Ishikawa (cell line): ENCODE results near the gene KCTD13.

Experiments used
- CEBPB ChIP-seq: IDR thresholded peaks from 2 replicates; pipeline ENCODE4 v1.6.1; 2012
- CREB1 ChIP-seq: IDR thresholded peaks from 2 replicates; pipeline ENCODE4 v1.6.1; 2012; ENCODE audit warnings: low read depth
- EGR1 ChIP-seq: IDR thresholded peaks from 2 replicates; pipeline ENCODE4 v1.6.1; 2012
- EP300 ChIP-seq: IDR thresholded peaks from 2 replicates; pipeline ENCODE4 v1.6.1; 2012; ENCODE audit warnings: borderline replicate concordance
- FOXM1 ChIP-seq: IDR thresholded peaks from 2 replicates; pipeline ENCODE4 v1.6.1; 2012; ENCODE audit warnings: low read depth, borderline replicate concordance
- MAX ChIP-seq: IDR thresholded peaks from 2 replicates; pipeline ENCODE4 v1.6.1; 2012
- NFIC ChIP-seq: IDR thresholded peaks from 2 replicates; pipeline ENCODE4 v1.6.1; 2012
- RAD21 ChIP-seq: IDR thresholded peaks from 2 replicates; pipeline ENCODE4 v1.6.1; 2012; ENCODE audit warnings: low read depth
- REST ChIP-seq: IDR thresholded peaks from 2 replicates; pipeline ENCODE4 v1.6.1; 2012; ENCODE audit warnings: low read depth, mild to moderate bottlenecking
- TAF1 ChIP-seq: IDR thresholded peaks from 2 replicates; pipeline ENCODE4 v1.6.1; 2012; ENCODE audit warnings: low read depth, mild to moderate bottlenecking
- TCF12 ChIP-seq: IDR thresholded peaks from 2 replicates; pipeline ENCODE4 v1.6.1; 2012; ENCODE audit warnings: low read depth
- TEAD4 ChIP-seq: IDR thresholded peaks from 2 replicates; pipeline ENCODE4 v1.6.1; 2012
- USF1 ChIP-seq: IDR thresholded peaks from 2 replicates; pipeline ENCODE4 v1.6.1; 2012
- YY1 ChIP-seq: IDR thresholded peaks from 2 replicates; pipeline ENCODE4 v1.6.1; 2012; ENCODE audit warnings: low read depth
- ZBTB7A ChIP-seq: IDR thresholded peaks from 2 replicates; pipeline ENCODE4 v1.6.1; 2012; ENCODE audit warnings: low read depth

KCTD13 gene

GRCh38 chr16:29900888-29901606 lies 25.0 kb downstream of the KCTD13 start:
- TF ChIP-seq ZBTB7A (no peak), YY1 (no peak)

- TF ChIP-seq TEAD4 = no peak
- 0 out of 2 replicates have a peak, but pooled peaks have one; percentile 12 for TF ChIP-seq TAF1
- TF ChIP-seq EGR1 = 0 out of 2 replicates have a peak, but pooled peaks have one; percentile 28
- no peak for TF ChIP-seq NFIC
- no peak for TF ChIP-seq FOXM1
- TF ChIP-seq CEBPB = no peak
- no peak for TF ChIP-seq CREB1
- TF ChIP-seq RAD21 = no peak
- TF ChIP-seq REST = no peak
- TF ChIP-seq ZBTB7A = no peak
- peak; percentile 62 for TF ChIP-seq USF1
- no peak for TF ChIP-seq EP300
- TF ChIP-seq TCF12 = no peak
- TF ChIP-seq MAX = peak; percentile 76
- TF ChIP-seq YY1 = no peak
Measured at GRCh38 chr16:29900102-29900887, 25.7 kb downstream of the KCTD13 start, which contains the start of gene ASPHD1. Gene ASPHD1 (plus strand): TSS chr16:29900488. CDS start chr16:29900972, 484 bp downstream.

GRCh38 chr16:29899516-29900101 lies 26.4 kb downstream of the KCTD13 start, which contains the start of gene SEZ6L2:
Gene SEZ6L2 (minus strand): TSS chr16:29899550. CDS start chr16:29899019, 531 bp downstream.
- peak; percentile 33; the same call in 1 of the 2 replicates for TF ChIP-seq CREB1
- TF ChIP-seq YY1 = no peak
- peak; percentile 95 for TF ChIP-seq REST
- no peak for TF ChIP-seq FOXM1
- TF ChIP-seq NFIC = no peak
- TF ChIP-seq TAF1 = 0 out of 2 replicates have a peak, but pooled peaks have one; percentile 15
- no peak for TF ChIP-seq CEBPB
- TF ChIP-seq USF1 = no peak
- TF ChIP-seq ZBTB7A = peak; percentile 61
- peak; percentile 29; the same call in 1 of the 2 replicates for TF ChIP-seq TCF12

GRCh38 chr16:29898804-29899515 lies 27.1 kb downstream of the KCTD13 start:
- TF ChIP-seq EGR1 (no peak), NFIC (no peak), TEAD4 (no peak), TCF12 (no peak), EP300 (no peak), CEBPB (no peak), REST (no peak), RAD21 (no peak), TAF1 (no peak), FOXM1 (no peak), CREB1 (no peak), USF1 (no peak)
